Right cardiac atrium (tissue), 5 donors: ENCODE results near the gene KIF21B. TPM values are rescaled to one million over a fixed set of nuclear protein-coding genes. Genes with fewer than 3 reads are reported as not detected.

Experiments
- ATAC-seq, 2 donors: fragments of 200-7000 bp; cut with Tn5 transposase; one replicate each; pipeline versions ENCODE4 v1.8.0 to v1.9.1; 2020; ENCODE audit warnings: moderate library complexity in 2 of 2, mild to moderate bottlenecking in 1 of 2
- DNase-seq, 3 donors: peaks; one replicate each; pipeline ENCODE4 v3.0.0-alpha.2; 2020
- H3K27ac ChIP-seq: one replicate; pipeline ENCODE4 v1.5.1; 2013; ENCODE audit warnings: mild to moderate bottlenecking, low read length, control low read depth, moderate library complexity
- H3K27me3 ChIP-seq: one replicate; pipeline ENCODE4 v1.6.1; 2013; ENCODE audit not compliant: control insufficient read depth, insufficient read depth
- H3K4me1 ChIP-seq: one replicate; pipeline ENCODE4 v1.6.1; 2013; ENCODE audit warnings: low read length; ENCODE audit not compliant: control insufficient read depth, insufficient read depth
- H3K4me3 ChIP-seq: one replicate; pipeline ENCODE4 v1.5.1; 2013; ENCODE audit warnings: low read length, control low read depth
- H3K9me3 ChIP-seq: one replicate; pipeline ENCODE4 v1.6.1; 2013; ENCODE audit warnings: low read length; ENCODE audit not compliant: control insufficient read depth
- WGBS: extraction: QIAGEN DNeasy Blood & Tissue Kit; methylation state at CpG from one replicate; pipeline ENCODE4 v1.1.7; 2013; 5-methylcytosine and 5-hydroxymethylcytosine counted together
- intact Hi-C, 4 donors: fragments of 100-400 bp; cut with DNase I; formaldehyde crosslinking; loops; one replicate each; pipeline versions ENCODE4 v1.11.0 to v1.14.0; 2022 to 2023
- polyA plus RNA-seq: library from polyadenylated mRNA; stranded (reverse); fragments of 200-250 nt; gene quantifications from one replicate; pipeline ENCODE4 v1.2.3, GENCODE V29; 2013
- total RNA-seq, 4 donors: library from RNA; stranded (reverse); fragmentation: NEBNext Ultra II Directional; extraction: Animal tissue kit (Norgen Biotek cat#: 25700); gene quantifications; one replicate each; pipeline ENCODE4 v1.2.1, GENCODE V29; 2021
- donor health status: healthy with polysubstance abuse.
- donor health status: DM: no; HTN: yes; CAD: no.
- donor health status: DM: no; HTN: no; CAD: no.
- donor health status: DM: no; HTN: yes; CAD: no; lungs with severe emphysema.
- donor health status: DM: yes; HTN: yes; CAD: no.

Gene KIF21B
- total and polyA plus RNA-seq, 5 donors, result 0.36 to 0.83 (median 0.57) TPM

- H3K4me3 ChIP-seq, result no peak overlapping the region
- ATAC-seq (peak; percentile 79 to 86), DNase-seq (peak; percentile 56 to 86 (median 77))
- H3K4me1 ChIP-seq, result no peaks in the 10 kb centered on the region
- intact Hi-C loops, result loop anchor here (2.0 kb wide), 2 partner anchors 70 to 72 kb away; no protein-coding TSS in a partner anchor
- H3K27ac ChIP-seq, result no peak overlapping the region
- 27% methylated on average over 13 of the region's 13 CpGs for WGBS
- no peaks in the 10 kb centered on the region for H3K27me3 ChIP-seq
- H3K9me3 ChIP-seq, result no peaks in the 10 kb centered on the region
Measured at GRCh38 chr1:201042779-201043461, 19.4 kb upstream of the KIF21B start.

- no peak overlapping the region for H3K4me3 ChIP-seq
- 93% methylated on average over 2 of the region's 2 CpGs for WGBS
- H3K4me1 ChIP-seq, result no peaks in the 10 kb centered on the region
- peak in 1 of 3 donors; percentile 35 for DNase-seq
- no peak for ATAC-seq
- no peaks in the 10 kb centered on the region for H3K9me3 ChIP-seq
- H3K27me3 ChIP-seq, result no peaks in the 10 kb centered on the region
- H3K27ac ChIP-seq, result no peak overlapping the region
- intact Hi-C loops, result no loop called here
Measured at GRCh38 chr1:201041011-201041410, 17.5 kb upstream of the KIF21B start.

- Histone ChIP-seq H3K4me1 (no peaks in the 10 kb centered on the region), H3K9me3 (no peaks in the 10 kb centered on the region), H3K4me3 (no peak overlapping the region), H3K27me3 (no peaks in the 10 kb centered on the region), H3K27ac (no peak overlapping the region)
- DNase-seq, result no peak
- intact Hi-C loops, result no loop called here
- 75% methylated on average over 5 of the region's 5 CpGs for whole genome bisulfite sequencing
- no peak for ATAC-seq
Measured at GRCh38 chr1:201039876-201040275, 16.4 kb upstream of the KIF21B start.

- Histone ChIP-seq H3K27me3 (no peaks in the 10 kb centered on the region), H3K9me3 (no peaks in the 10 kb centered on the region), H3K4me1 (no peaks in the 10 kb centered on the region), H3K4me3 (no peak overlapping the region), H3K27ac (no peak overlapping the region)
- intact Hi-C loops, result no loop called here
- WGBS, result 91% methylated on average over 2 of the region's 2 CpGs
- ATAC-seq, result no peak
- DNase-seq, result no peak
Measured at GRCh38 chr1:201039418-201039817, 15.9 kb upstream of the KIF21B start.

- Histone ChIP-seq H3K4me1 (no peaks in the 10 kb centered on the region), H3K4me3 (no peak overlapping the region), H3K9me3 (no peaks in the 10 kb centered on the region), H3K27ac (no peak overlapping the region), H3K27me3 (no peaks in the 10 kb centered on the region)
- 84% methylated on average over 10 of the region's 10 CpGs for WGBS
- no peak for DNase-seq
- intact Hi-C loops, result no loop called here
- ATAC-seq, result no peak
Measured at GRCh38 chr1:201038186-201038876, 14.8 kb upstream of the KIF21B start.

GRCh38 chr1:201036188-201036842, 12.8 kb upstream of the KIF21B start:
- ATAC-seq (no peak), DNase-seq (peak in 1 of 3 donors; percentile 18)
- intact Hi-C loops, result no loop called here

GRCh38 chr1:201034671-201035070, 11.2 kb upstream of the KIF21B start:
- Histone ChIP-seq H3K4me3 (no peak overlapping the region), H3K27me3 (no peaks in the 10 kb centered on the region), H3K27ac (no peak overlapping the region), H3K9me3 (no peaks in the 10 kb centered on the region), H3K4me1 (no peaks in the 10 kb centered on the region)
- intact Hi-C loops, result no loop called here
- ATAC-seq, result no peak
- DNase-seq, result peak in 1 of 3 donors; percentile 3
- WGBS, result 74% methylated on average over 4 of the region's 4 CpGs

More at GRCh38 chr1:201036188-201036842, 12.8 kb upstream of the KIF21B start:
- H3K27ac ChIP-seq, result no peak overlapping the region
- no peaks in the 10 kb centered on the region for H3K27me3 ChIP-seq
- no peaks in the 10 kb centered on the region for H3K4me1 ChIP-seq
- no peak overlapping the region for H3K4me3 ChIP-seq
- H3K9me3 ChIP-seq, result no peaks in the 10 kb centered on the region
- 62% methylated on average over 12 of the region's 12 CpGs for WGBS

GRCh38 chr1:201032408-201032807, 8.9 kb upstream of the KIF21B start:
- intact Hi-C loops, result no loop called here
- no peak overlapping the region for H3K4me3 ChIP-seq
- peaks cover 2% of the 10 kb centered on the region for H3K4me1 ChIP-seq
- ATAC-seq (no peak), DNase-seq (no peak)
- H3K27me3 ChIP-seq, result no peaks in the 10 kb centered on the region
- H3K27ac ChIP-seq, result no peak overlapping the region
- WGBS, result 95% methylated on average over 1 of the region's 1 CpG
- no peaks in the 10 kb centered on the region for H3K9me3 ChIP-seq

- H3K9me3 ChIP-seq, result no peaks in the 10 kb centered on the region
- no peak overlapping the region for H3K4me3 ChIP-seq
- peak in 1 of 3 donors; percentile 54 for DNase-seq
- intact Hi-C loops, result no loop called here
- H3K27ac ChIP-seq, result peak overlapping the region; percentile 20
- 65% methylated on average over 7 of the region's 7 CpGs for WGBS
- H3K4me1 ChIP-seq, result peaks cover 2% of the 10 kb centered on the region
- ATAC-seq, result peak; percentile 73 to 82
- no peaks in the 10 kb centered on the region for H3K27me3 ChIP-seq
Measured at GRCh38 chr1:201028461-201028889, 5.0 kb upstream of the KIF21B start.

GRCh38 chr1:201026836-201027235, 3.3 kb upstream of the KIF21B start:
- Histone ChIP-seq H3K27ac (no peak overlapping the region), H3K9me3 (no peaks in the 10 kb centered on the region), H3K4me1 (peaks cover 2% of the 10 kb centered on the region), H3K4me3 (no peak overlapping the region), H3K27me3 (no peaks in the 10 kb centered on the region)
- DNase-seq (no peak), ATAC-seq (no peak)
- intact Hi-C loops, result no loop called here
- 40% methylated on average over 3 of the region's 3 CpGs for WGBS

- peaks cover 2% of the 10 kb centered on the region for H3K4me1 ChIP-seq
- intact Hi-C loops, result no loop called here
- ATAC-seq, result no peak
- H3K27me3 ChIP-seq, result no peaks in the 10 kb centered on the region
- DNase-seq, result peak in 1 of 3 donors; percentile 1
- H3K27ac ChIP-seq, result no peak overlapping the region
- no peak overlapping the region for H3K4me3 ChIP-seq
- no peaks in the 10 kb centered on the region for H3K9me3 ChIP-seq
- 79% methylated on average over 3 of the region's 3 CpGs for WGBS
Measured at GRCh38 chr1:201026234-201026633, 2.7 kb upstream of the KIF21B start.
